ENCODE data around the gene FAM171A1.

DNA sequence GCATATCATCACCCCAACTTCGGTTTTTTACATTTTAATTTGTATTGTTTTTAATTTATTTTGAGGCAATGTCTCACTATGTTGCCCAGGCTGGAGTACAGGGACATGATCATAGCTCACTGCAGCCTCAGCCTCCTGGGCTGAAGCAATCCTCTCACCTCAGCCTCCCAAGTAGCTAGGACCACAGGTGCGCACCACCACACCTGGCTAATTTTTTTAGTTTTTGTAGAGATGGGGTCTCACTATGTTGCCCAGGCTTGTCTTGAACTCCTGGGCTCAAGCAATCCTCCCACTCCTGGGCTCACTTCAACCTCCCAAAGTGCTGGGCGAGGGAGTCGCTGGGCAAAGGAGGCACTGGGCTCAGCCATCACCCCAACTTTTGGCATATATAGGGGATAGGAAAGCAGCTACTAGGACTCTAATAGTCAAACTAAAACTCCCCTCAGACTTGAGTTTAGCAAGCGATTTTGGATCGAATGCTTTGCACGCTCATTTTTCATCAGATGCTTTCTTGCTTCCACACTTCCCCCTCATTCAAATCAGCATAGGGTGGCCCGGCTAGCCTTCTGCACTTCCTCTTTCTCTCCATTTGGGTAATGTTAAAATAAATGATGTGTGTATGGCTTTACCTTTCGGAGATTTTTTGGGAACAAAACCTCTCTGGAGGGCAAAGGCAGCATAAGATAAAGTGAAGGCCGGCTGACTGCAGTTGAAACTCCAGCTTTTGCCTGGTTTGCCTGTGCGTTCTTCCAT is 181.8 kb downstream of the FAM171A1 start:
- TF ChIP-seq, protein P1, sequence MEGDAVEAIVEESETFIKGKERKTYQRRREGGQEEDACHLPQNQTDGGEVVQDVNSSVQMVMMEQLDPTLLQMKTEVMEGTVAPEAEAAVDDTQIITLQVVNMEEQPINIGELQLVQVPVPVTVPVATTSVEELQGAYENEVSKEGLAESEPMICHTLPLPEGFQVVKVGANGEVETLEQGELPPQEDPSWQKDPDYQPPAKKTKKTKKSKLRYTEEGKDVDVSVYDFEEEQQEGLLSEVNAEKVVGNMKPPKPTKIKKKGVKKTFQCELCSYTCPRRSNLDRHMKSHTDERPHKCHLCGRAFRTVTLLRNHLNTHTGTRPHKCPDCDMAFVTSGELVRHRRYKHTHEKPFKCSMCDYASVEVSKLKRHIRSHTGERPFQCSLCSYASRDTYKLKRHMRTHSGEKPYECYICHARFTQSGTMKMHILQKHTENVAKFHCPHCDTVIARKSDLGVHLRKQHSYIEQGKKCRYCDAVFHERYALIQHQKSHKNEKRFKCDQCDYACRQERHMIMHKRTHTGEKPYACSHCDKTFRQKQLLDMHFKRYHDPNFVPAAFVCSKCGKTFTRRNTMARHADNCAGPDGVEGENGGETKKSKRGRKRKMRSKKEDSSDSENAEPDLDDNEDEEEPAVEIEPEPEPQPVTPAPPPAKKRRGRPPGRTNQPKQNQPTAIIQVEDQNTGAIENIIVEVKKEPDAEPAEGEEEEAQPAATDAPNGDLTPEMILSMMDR (conservative IDR thresholded peaks at IDR 0.05; ENCODE audit: low read depth, low read length), result no peak
- no peak for TF ChIP-seq EZH2 (IDR thresholded peaks at IDR 0.05; ENCODE audit: borderline replicate concordance, low read depth, low read length, poor library complexity, severe bottlenecking)
